ENCODE results near the gene FGD4.

GRCh38 chr12:32397696-32398095, 1.7 kb upstream of the FGD4 start:
- TF ChIP-seq, protein P1, sequence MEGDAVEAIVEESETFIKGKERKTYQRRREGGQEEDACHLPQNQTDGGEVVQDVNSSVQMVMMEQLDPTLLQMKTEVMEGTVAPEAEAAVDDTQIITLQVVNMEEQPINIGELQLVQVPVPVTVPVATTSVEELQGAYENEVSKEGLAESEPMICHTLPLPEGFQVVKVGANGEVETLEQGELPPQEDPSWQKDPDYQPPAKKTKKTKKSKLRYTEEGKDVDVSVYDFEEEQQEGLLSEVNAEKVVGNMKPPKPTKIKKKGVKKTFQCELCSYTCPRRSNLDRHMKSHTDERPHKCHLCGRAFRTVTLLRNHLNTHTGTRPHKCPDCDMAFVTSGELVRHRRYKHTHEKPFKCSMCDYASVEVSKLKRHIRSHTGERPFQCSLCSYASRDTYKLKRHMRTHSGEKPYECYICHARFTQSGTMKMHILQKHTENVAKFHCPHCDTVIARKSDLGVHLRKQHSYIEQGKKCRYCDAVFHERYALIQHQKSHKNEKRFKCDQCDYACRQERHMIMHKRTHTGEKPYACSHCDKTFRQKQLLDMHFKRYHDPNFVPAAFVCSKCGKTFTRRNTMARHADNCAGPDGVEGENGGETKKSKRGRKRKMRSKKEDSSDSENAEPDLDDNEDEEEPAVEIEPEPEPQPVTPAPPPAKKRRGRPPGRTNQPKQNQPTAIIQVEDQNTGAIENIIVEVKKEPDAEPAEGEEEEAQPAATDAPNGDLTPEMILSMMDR (IDR thresholded peaks at IDR 0.05): no peak
- no peak for TF ChIP-seq POLR2A (IDR thresholded peaks at IDR 0.05)

All from body of pancreas (tissue), 4 donors.